VCaP (cell line): ENCODE data around the gene NANOS1.

Experiments used
- H3K27ac ChIP-seq: fragments of 450-650 bp; 2 replicates; pipeline ENCODE4 v1.5.1; 2017
- TF ChIP-seq, protein P1 (sequence below): fragments of 450-650 bp; conservative IDR thresholded peaks from 2 replicates; pipeline ENCODE4 v1.5.1; 2017; ENCODE audit warnings: mild to moderate bottlenecking, moderate library complexity

The NANOS1 gene

DNA sequence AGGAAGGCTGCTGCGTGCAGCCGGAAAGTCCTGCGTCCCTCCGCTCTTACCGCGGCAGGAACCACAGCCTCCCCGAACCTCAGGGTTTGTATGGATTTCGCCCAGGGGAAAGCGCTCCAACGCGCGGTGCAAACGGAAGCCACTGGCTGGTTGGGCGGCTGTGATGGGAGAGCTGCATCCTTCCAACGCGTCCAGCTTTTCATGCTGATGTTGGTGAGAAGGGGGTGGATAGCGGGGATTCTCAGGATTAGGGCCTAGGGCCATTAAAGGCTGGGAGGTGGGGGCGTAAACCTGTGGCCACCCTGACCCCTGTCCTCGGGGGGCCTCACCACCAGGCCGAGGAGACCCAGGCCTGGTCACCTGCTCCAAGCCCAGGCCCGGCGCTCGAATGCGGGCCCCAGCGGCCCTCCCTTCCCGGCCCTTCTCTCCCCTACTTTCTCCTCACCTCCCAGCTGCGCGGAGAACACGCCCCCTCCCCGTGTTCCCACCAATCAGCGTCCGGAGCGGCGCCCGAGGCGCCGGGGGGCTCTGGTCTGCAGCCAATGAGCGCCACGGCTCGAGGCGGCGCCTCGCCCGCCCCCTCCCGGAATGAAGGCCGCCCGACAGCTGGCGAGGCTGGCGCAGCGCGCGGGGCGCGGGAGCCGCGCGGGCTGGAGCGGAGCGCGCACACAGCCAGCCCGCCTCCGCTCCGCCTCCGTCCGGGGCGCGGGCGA is 458 bp upstream of the NANOS1 start:
- peak overlapping the region; percentile 59 for H3K27ac ChIP-seq
- TF ChIP-seq, protein P1, sequence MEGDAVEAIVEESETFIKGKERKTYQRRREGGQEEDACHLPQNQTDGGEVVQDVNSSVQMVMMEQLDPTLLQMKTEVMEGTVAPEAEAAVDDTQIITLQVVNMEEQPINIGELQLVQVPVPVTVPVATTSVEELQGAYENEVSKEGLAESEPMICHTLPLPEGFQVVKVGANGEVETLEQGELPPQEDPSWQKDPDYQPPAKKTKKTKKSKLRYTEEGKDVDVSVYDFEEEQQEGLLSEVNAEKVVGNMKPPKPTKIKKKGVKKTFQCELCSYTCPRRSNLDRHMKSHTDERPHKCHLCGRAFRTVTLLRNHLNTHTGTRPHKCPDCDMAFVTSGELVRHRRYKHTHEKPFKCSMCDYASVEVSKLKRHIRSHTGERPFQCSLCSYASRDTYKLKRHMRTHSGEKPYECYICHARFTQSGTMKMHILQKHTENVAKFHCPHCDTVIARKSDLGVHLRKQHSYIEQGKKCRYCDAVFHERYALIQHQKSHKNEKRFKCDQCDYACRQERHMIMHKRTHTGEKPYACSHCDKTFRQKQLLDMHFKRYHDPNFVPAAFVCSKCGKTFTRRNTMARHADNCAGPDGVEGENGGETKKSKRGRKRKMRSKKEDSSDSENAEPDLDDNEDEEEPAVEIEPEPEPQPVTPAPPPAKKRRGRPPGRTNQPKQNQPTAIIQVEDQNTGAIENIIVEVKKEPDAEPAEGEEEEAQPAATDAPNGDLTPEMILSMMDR, result peak; percentile 25; the same call in 1 of the 2 replicates

DNA sequence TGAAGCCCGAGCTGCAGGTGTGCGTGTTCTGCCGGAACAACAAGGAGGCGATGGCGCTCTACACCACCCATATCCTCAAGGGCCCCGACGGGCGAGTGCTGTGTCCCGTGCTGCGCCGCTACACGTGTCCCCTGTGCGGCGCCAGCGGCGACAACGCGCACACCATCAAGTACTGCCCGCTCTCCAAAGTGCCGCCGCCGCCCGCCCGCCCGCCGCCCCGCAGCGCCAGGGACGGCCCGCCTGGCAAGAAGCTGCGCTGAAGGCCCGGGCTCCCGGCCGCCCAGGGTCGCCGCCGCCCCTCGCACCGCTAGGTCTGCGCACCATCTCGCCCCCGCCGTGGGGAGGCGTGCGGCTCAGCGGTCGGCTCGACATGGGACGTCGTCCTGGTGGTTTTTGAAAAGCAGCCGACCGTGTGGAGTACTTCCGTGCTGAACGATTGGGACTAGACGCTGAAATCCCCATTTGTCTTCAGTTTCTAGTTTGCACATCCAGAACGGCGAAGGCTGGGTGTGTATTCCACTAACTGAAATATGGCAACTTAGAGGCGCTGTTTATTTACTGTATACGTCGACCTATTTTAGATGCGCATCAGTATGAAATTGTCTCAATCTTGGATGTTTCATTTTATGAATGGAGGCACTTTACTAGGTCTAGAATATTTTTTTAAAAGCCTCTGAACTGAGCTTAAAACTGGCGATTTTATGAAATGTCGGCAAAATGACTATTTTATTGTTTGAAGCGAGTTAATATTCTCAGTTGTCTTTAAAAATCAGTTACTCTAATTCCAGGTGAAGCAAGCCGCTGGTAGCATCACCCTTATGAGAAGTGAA is 1.1 kb downstream of the NANOS1 start:
- TF ChIP-seq, protein P1, result peak; percentile 20
- H3K27ac ChIP-seq, result peak overlapping the region; percentile 59

DNA sequence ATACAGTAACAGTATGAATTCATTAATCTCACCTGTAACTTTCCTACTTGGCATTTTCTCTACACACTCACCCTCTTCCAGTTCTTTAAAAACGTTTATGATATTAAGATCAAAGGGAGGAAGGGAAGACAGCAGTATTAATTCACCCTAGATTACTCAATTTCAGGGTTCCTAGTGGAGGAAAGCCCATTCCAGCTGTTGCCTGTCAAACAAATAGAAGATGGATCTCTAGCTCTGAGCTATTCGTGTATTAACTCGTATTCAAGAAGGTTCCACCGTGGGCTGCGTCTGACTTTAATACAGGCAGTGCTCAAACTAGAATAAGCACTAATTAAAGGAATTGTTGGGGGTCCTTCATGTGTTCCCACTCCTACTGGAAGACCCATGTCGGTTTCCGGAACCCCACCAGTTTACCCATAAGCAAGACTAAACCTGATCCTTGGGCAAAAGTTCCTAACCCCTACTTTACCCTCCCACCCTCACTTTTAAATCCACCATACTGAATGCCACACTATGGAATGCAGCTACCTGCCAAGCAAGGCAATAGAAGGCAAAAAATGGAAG is 2.1 kb downstream of the NANOS1 start:
- H3K27ac ChIP-seq, result no peak overlapping the region
- TF ChIP-seq, protein P1, result no peak

DNA sequence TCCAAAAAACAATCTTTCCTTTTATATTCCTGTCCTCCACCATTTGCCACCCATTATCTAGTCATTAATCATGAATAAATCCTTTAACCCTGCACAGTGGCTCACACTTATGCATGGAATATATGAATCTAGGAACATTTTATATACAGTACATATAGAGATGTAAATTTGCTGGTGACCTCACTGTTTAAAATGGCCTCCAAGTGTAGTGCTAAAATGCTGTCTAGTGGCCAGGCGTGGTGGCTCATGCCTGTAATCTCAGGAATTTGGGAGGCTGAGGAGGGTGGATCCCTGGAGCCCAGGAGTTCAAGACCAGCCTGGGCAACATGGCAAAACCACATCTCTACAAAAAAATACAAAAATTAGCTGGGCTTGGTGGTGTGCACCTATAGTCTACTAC is 9.6 kb downstream of the NANOS1 start:
- TF ChIP-seq, protein P1, result no peak
- no peak overlapping the region for H3K27ac ChIP-seq

DNA sequence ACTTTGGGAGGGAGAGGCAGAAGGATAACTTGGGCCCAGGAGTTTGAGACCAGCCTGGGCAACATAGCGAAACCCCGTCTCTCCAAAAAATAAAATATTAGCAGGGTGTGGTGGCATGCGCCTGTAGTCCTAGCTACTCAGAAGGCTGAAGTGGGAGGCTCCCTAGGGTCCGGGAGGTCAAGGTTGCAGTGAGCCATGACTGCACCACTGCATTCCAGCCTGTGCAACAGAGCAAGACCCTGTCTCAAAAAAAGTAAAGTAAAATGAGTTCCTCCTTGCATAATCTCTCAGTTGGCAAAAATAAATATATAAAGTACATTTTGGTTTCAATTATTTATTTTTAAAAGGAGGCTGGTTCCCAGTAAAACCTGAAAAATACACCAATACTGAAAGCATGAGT is 11.8 kb downstream of the NANOS1 start:
- H3K27ac ChIP-seq, result no peak overlapping the region
- TF ChIP-seq, protein P1, result no peak

DNA sequence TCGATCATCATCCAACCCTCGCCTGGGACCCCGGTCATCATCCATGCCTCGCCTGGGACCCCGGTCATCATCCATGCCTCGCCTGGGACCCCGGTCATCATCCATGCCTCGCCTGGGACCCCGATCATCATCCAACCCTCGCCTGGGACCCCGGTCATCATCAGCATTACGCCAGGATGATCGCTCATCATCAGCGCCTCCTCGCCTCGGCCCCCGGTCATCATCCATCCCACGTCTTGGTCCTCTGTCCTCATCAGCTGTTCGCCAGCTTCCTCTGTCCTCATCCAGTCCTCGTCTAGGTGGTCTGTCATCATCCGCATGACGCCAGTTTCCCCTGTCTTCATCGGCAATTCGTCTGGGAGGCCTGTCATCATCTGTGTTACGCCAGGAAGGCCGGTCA is 12.7 kb downstream of the NANOS1 start:
- H3K27ac ChIP-seq, result no peak overlapping the region
- TF ChIP-seq, protein P1, result no peak

DNA sequence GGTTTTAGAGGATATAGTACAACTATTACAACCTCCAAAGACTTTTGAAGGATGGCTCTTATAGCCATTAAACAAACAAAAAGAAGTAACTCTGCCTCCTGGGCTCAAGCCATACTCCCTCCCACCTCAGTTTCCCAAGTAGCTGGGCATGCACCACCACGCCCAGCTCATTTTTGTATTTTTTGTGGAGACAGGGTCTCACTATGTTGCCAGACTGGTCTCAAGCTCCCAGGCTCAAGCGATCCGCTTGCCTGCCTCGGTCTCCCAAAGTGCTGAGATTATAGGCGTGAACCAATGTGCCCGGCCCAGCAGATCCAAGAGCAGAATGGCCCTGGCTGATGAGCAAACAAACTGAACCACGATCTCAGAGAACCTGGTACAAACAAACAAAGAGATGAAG is 16.0 kb downstream of the NANOS1 start:
- no peak overlapping the region for H3K27ac ChIP-seq
- TF ChIP-seq, protein P1, result no peak
